ENCODE data around the gene ZNF814.
A peak's percentile ranks its signal among the peaks of the same experiment; 100 is the strongest.
"Not testable (repeated sequence)": the region's sequence is repeated elsewhere in the genome, so short reads cannot be mapped to it uniquely, and the experiment has no call there.

ZNF814 gene

DNA sequence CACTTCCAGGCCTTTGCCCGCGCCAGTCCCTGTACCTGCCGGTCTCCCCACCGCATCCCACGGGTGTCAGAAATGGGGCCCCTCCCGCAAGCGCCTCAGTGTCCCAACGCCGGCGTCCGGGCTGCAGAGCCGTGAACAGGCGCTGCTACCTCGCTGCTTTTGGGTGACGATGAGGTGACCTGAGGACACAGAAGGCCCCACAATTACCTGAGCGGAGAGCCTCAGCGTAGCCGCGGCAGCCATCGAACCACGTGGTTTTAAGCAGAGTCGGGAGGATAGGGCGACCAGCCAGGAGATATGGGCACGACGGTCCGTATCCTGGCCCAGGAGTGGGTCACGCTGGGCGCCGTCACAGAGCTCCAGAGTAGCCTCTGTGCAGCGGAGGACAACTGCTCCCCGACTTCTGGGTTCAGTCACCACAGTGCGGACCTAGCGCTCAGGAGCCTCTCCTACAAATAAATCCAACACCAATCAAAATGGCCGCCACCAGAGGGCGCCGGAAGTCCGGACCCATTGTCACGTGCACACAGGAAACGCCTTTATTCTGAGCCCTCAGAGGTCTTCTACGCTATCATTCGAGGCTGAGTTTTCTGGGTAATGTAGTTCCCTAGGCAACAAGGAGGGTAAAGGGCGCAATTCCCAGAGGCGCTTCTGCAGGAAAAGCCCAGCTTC, at the start of gene ZNF814:
Gene ZNF814 (minus strand): TSS at position 478 of the 672 bp plus-strand sequence. CDS start 235 bp downstream, at position 243.
- DNase-seq, result peak; percentile 23

DNA sequence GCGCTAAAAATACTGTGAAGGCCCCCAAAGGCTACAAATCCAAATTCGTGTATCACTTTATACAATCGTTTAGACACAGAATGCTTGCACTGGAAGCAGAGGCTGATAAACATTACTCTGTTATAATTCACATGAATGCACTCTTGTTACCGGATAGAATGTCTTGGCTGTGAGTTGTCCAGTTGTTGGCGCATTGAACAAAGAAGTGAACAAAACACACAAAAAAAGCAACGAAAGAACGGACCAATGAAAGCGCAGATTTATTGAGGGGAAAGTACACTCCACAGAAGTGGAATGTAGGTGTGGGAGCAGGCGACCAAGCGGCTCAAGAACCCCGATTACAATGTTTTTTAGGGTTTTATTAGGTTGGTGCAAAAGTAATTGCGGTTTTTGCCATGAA, 46.9 kb upstream of the ZNF814 start:
- no peak for DNase-seq

DNA sequence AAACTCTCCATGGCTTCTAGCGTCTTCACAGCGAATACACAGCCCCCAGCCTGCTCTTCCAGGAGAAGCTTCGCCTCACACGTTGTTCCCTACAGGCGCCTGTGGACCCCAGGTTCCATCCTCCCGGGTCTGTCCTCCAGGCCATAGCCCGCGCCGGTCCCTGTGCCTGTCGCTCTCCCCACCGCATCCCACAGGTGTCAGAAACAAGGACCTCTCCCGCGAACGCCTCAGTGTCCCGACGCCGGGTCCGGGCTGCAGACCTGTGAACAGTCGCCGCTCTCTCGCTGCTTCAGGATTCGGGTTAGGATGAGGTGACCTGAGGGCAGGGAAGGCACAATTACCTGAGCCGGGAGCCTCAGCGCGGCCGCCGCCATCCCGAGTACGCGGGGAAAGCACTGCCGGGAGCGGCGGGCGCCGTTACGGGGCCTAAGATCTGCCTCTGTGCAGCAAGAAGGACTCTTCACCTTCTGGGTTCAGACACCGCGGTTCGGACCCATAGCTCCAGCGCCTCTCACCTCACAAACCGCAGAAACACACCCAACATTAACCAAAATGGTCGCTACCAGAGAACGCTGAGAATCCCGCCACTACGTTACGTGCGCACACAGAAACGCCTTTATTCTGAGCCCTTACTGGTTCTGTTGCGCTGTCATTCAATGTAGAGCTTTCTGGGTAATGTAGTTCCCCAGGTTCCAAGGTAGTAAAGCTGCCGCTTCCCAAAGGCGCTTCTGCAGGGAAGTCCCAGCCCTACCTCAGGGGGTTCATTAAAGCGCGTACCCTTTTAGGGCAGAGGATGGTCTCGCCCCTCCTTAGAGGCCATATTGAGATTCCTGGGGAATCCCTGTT, 46.2 kb upstream of the ZNF814 start, which contains the start of gene ZNF418:
Gene ZNF418 (minus strand): TSS at position 583 of the 846 bp plus-strand sequence. CDS start 1,580 bp downstream, outside the sequence.
- no peak for DNase-seq

DNA sequence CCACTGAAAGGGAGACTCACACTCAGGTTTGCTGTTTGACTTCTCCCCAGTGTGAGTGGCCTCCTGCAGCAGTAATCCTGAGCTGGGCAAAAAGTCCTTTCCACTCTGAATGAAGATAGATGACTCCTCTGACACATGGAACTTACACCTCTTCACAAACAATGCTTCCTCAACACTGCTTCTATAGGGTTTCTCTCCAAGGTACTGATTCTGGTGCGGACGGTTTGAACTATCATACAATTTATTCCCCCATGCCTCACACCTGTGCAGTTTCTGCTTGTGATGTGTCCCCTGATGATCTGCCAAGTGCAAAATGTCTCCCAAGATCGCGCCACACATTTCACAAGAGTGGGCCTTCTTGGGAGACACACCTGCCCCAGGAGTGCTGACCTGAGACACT, 38.8 kb upstream of the ZNF814 start:
- DNase-seq, result no peak

DNA sequence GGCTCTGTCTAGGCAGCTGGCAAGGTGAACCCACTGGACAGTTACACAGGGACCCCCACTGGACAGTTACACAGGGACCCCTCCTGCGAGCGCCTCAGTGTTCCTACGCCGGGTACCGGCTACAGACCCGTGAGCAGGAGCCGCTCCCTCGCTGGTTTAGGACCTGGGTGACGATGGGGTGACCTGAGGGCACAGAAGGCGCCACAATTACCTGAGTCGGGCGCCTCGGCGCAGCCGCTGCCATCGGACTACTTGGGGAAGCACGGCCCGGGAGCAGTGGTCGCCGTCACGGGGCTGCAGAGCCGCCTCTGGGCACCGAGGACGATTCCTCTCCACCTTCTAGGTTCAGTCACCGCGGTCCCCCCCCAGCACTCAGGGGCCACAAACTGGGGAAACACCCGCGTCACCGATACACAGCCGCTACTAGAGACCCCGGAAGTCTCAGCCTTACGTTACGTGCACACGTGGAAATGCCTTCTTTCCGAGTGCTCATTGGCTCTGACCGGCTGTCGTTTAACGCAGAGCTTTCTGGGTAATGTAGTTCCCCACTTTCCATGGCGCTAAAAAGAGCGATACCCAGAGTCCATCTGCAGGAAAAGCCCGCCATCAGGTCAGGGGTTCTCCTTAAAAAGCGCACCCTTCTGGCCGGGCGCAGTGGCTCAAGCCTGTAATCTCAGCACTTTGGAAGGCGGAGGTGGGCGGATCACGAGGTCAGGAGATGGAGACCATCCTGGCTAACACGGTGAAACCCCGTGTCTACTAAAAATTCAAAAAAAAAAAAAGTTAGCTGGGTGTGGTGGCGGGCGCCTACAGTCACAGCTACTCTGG, 27.5 kb upstream of the ZNF814 start, which contains the start of gene ZNF417:
Gene ZNF417 (minus strand): TSS at position 425 of the 828 bp plus-strand sequence. CDS start 181 bp downstream, at position 244.
- DNase-seq, result not testable (repeated sequence)

DNA sequence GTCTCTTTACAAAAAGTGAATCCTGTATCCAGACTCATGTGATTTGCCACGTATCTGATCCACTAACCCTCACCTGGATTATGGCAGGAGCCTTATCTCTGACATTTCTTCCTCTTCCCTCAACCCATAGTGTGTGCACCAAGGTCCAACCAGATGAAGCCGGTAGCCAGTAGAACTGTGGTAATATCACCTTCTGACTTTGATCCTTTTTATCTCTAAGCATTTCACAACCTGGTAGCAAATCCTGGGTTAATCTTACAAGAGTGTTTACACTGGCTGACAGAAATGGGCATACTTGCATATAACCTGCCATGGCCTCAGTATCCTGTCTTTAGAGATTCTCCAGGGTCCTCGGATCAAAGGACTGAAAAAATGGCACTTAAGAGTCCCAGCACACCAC, 25.7 kb upstream of the ZNF814 start:
- no peak for DNase-seq

DNA sequence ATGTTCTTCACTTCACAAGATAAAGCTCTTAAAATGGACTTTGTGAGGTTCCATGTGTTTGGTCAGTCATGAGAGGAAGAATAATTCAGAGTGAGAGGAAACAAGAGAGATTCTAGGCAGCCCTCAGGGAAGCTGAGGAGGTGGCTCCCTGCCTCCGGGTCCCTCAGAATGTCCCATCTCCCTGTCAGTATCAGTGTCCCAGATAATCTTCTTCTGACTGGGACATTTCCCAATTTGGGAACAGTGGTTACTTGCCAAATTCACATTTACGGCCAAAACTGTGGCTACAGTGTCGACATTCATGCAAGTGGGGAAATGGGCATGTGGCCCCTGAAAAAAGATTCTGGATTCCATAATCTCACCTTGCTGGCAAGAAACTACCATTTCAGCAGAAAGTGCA, 18.6 kb upstream of the ZNF814 start:
- DNase-seq, result no peak

DNA sequence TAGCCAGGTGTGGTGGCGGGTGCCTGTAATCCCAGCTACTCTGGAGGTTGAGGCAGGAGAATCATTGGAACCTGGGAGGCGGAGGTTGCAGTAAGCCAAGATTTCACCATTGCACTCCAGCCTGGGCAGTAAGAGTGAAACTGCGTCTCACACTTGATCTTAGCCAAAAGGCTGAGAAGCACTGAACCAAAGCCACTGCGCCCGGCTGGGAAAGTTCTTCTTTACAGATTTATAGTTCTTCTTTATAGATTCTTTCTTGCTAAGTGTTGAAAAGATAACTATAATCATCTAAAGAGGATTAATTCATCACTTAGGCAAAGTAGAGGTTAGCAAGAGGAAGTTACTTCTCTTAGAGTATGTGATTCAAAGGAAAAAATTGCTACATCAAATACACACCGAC, 16.4 kb upstream of the ZNF814 start:
- DNase-seq, result no peak

DNA sequence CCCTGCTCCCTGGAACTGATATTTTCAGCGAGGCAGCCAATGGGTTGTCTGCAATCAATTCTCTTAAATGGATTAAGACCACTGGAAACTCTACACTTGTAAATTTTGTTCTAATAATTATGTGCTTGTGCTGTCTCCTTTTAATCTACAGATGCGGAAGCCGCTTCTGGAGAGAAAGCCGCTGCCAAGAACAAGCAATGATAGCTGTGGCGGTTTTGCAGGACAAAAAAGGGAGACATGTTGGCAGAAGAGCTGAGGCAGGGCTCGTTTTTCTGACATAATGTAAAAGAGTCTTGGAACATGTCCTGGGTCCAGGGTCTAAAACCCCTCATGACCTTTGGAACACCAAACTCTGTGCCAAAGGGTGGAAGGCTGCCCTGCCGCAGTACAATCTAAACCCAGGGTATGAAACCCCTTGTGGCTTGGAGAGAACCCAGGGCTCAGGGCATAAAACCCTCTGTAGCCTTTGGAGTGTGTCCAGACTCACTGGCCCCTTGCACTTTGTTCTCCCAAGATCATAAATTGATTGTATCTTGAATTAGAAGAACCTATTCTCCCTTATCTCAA, 14.9 kb upstream of the ZNF814 start:
- DNase-seq, result no peak

DNA sequence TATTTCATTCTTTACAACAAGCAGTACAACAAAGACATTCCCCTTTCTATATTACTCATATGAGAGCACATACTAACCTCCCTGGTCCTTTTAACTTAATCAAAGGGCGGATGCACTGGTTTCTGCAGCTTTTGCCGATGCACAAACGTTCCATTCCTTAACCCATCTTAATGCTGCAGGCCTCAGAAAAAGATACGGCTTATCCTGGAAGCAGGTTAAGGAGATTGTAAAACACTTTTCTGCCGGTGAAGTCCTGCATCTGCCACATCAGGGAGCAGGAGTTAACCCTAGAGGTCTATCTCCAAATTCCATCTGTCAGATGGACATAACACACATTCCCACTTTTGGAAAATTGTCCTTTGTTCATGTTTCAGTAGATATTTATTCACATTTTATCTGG, 11.5 kb upstream of the ZNF814 start:
- no peak for DNase-seq

DNA sequence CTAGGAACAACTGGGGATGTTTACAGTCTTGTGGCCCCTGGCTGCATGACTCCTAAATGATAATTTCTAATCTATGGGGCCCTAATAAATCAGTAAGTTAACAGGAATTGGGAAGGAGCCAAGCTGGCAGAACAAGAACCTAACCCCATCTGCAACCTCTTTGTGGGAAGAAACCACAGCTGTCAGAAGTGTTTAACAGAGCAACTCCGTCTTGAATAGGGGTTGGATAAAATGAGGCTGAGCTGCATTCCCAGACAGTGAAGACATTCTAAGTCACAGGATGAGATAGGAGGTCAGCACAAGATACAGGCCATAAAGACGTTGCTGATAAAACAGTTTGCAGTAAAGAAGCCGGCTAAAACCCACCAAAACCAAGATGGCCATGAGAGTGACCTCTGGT, 1.9 kb upstream of the ZNF814 start:
- not testable (repeated sequence) for DNase-seq

DNA sequence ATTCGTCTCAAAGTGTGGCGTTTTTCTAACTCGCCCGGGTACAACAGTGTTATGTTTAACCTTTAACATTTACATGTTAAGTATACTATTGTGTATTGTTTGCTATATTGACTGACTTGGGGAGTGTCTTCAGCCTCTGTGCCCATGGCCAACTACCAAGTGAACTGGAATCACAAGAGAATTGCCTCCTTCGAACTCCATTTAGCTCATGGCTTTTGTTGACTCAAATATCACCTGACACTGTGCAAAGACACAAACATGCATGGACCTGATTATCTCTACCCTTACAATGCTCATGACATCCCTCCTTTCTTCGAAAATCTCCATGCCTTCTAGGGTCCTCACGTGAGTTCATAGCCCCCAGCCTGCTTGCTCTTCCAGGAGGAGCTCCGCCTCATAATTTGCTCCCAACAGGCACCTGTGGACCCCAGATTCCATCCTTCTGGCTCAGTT, 704 bp downstream of the ZNF814 start:
- DNase-seq, result no peak

DNA sequence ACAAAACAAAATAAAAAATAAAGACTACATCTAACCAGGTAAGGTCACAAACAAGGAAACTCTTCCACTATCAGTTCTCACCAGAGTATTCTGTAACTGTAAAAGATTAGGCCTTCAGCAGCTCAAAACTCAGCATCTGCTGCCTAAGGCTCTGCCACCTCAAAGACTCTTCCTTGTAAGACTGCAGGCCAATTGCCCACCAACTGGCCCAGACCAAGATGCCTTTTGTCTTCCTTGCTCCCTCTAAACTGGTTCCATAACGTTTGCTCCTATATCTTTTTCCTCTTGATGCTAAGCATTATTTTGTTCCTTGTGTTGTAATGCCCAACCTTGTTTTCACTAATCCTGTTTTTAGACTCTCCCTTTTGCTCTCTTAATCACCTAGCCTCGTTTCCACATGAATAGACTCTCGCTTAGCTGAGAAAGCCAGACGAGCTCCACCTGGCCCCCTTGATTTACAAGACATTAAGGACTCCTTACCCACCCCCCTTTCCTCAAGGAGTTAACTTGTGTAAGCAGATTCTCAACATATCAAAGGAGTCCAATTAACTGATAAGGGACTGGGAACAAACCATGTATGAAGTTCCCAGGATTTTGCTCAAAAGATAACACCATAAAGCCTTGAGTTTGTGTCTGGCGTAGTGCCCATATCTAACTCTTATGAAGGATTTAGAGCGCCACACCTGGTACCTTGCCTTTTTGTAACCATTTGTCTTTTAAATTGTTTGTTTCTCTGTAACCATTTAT, 1.5 kb downstream of the ZNF814 start:
- no peak for DNase-seq

DNA sequence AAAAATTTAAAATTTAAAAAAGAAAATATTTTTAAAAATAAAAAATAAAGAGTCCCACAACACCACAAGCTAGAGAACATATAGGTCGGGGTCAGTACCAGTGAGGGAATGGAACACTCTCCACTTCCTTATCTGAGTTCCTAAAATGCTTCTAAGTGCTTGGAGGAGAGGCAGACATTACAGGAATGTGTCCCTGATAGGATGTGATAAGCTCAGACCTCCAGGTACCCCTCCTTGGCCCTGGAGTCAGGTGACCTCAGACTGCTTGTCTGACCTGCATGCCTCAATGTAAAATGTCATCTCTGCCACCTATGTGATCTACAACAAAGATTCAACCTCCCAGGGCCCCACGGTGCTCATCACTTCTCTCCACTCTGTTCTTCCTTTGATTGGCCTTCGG, 2.8 kb downstream of the ZNF814 start:
- DNase-seq, result no peak

DNA sequence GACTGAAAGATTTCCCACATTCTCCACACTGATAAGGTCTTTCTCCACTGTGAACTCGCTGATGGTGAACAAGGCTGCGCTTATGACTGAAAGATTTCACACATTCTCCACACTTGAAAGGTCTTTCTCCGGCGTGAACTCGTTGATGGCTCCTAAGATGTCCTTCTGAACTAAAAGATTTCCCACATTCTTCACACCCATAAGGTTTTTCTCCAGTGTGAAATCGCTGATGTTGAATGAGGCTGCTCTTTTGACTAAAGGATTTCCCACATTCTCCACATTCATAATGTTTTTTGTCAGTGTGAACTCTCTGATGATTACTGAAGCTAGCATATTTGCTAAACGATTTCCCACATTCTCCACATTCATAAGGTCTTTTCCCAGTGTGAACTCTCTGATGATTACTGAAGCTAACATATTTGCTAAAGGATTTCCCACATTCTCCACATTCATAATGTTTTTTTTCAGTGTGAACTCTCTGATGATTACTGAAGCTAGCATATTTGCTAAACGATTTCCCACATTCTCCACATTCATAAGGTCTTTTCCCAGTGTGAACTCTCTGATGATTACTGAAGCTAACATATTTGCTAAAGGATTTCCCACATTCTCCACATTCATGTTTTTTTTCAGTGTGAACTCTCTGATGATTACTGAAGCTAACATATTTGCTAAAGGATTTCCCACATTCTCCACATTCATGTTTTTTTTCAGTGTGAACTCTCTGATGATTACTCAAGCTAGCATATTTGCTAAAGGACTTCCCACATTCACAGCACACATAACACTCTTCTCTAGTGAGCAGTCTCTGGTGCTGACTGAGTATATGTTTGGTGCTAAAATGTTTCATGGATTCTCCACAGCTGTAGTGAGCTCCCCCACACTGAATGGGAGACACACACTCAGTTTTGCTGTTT, 14.7 kb downstream of the ZNF814 start:
- not testable (repeated sequence) for DNase-seq

DNA sequence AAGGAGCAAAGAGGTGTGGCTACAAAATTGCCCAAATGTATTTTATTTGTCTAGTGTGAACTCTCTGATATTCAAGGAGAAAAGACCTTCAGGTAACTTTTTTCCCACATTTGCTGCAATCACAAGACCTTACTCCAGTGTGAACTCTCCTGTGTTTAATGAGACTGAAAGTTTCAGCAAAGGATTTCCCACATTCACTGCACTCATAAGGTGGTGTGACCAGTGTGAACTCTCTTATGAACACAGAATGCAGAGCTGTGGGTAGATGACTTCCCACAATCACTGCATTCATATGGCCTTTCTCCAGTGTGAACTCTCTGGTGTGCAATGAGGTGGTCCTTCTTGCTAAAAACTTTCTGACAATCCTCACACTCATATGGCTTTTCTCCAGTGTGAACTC, 16.4 kb downstream of the ZNF814 start:
- no peak for DNase-seq

DNA sequence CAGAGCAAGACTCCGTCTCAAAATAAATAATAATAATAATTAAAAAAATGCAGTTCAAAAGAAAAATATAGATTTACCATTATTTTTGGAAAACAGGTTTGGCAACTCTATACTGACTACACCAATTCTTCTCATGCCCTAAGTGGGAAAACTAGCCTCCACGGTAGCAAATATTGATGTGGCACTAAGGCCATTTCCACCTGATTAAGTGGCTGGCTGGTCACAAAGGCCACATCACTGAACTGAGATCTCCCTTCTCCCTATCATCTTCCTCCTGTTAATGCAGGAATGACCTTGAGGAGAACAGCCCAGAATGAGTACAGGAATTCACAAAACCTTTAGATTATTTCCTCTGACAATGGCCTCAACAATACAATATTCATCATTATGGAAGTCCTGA, 18.6 kb downstream of the ZNF814 start:
- DNase-seq, result no peak

DNA sequence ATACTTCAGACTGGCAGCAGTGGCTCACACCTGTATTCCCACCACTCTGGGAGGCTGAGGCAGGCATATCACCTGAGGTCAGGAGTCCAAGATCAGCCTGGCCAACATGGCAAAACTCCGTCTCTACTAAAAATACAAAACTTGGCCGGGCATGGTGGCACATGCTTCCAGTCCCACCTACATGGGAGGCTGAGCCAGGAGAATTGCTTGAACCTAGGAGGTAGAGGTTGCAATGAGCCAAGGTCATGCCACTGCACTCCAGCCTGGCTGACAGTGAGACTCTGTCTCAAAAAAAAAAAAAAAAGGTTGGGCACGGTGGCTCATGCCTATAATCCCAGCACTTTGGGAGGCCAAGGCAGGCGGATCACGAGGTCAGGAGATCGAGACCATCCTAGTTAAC, 19.2 kb downstream of the ZNF814 start:
- not testable (repeated sequence) for DNase-seq

DNA sequence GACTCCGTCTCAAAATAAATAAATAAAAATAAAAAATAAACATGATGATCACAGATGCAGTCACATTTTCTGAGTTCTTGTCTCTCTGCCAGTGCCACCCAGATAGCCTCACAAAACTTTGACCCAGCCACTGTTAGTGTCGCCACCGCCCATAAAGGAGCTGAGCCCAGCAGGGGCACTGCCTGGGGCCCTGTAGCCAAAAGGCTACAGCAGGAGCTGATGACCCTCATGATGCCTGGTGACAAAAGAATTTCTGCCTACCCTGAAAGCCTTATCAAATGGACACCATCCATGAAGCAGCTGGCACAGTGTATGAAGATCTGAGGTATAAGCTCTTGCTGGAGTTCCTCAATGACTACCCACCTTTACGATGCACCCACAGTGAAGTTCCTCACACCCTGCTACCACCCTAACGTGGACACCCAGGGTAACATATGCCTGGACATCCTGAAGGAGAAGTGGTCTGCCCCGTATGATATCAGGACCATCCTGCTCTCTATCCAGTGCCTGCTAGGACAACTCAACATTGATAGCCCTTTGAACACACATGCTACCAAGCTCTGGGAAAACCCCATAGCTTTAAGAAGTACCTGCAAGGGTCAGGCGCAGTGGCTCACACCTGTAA, 20.9 kb downstream of the ZNF814 start:
- no peak for DNase-seq

DNA sequence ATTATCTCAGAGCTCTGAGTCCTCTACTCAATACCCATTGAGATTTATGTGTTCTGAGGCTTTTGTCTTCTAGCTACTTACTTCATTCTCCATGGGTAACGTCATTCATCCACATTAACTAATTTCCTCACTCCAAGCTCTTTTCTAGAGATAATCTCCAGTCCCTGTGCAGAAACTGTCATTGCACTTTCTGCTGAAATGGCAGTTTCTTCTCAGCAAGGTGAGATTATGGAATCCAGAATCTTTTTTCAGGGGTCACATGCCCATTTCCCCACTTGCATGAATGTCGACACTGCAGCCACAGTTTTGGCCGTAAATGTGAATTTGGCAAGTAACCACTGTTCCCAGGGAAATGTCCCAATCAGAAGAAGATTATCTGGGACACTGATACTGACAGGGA, 26.5 kb downstream of the ZNF814 start:
- not testable (repeated sequence) for DNase-seq
